HG03575 (cell line): ENCODE data around the gene CDKN2C.
"Not testable (repeated sequence)": the region's sequence is repeated elsewhere in the genome, so short reads cannot be mapped to it uniquely, and the experiment has no call there.

ENCODE experiments used
- ATAC-seq: cut with Tn5 transposase; IDR thresholded peaks from one replicate; pipeline ENCODE4 v1.9.1; 2021; ENCODE audit not compliant: unreplicated experiment, insufficient number of reproducible peaks, low FRiP score; ENCODE audit errors: extremely low read depth

CDKN2C gene

DNA sequence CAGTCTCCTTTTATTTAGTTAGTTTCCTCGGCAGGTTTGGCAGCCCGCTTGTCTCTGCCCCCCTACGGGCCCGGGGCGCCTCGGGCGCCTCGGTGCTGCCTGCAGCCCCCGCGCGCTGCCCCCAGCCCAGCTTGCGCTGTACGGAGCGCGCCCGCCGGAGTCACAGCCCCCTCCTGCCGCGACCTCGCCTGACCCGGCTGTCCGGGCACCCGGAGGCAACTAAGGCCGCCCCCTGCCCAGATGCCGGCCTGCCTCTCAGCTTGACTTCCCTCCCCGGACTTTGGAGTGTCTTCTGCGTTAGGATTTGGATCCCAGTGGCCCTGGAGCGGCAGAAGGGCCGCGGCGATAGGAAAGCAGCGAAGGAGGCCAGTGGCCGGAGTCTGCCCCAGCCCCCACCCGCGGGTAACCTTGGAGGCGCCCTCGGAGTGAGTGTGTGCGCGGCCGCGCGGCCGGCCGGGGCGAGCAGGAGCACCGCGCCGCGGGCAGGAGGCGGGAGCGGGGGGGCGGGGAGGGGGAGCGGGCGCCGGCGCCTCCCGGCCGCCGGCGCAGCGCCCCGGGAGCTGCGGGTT lies 7.6 kb downstream of the CDKN2C start:
- ATAC-seq = no peak

DNA sequence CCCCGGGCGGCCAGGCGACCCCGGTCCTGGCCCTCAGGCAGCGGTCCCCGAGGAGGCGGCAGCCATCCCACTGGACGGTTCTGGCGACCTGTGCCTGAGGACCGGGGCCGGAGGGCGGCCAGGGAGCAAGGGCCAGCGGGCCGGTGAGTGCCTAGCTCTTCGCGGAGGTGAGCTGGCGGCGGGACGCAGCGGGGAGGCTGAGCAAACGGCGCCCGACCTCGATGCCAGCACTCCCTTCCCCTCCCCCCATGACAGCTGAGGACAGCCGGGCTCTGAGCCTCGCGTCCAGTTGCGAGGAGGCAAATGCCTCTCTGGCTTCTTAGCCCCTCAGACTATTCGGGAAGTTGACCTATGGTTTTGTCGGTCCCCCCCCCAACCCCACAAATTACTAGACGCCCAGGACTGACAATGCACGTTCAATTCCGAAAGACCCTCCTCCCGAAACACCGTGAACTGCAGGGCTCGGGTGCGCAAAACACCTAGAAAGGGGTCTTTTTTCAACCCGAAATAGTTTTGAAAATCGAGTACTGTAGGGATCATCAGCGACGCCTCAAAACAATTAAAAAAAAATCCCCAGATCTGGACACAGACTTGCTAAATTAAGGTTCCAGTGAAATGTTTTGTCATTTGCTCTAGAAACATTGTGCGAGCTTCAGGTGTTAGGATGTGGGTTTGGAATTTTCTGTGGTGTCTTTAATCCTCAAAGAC lies 8.3 kb downstream of the CDKN2C start:
- no peak for ATAC-seq

DNA sequence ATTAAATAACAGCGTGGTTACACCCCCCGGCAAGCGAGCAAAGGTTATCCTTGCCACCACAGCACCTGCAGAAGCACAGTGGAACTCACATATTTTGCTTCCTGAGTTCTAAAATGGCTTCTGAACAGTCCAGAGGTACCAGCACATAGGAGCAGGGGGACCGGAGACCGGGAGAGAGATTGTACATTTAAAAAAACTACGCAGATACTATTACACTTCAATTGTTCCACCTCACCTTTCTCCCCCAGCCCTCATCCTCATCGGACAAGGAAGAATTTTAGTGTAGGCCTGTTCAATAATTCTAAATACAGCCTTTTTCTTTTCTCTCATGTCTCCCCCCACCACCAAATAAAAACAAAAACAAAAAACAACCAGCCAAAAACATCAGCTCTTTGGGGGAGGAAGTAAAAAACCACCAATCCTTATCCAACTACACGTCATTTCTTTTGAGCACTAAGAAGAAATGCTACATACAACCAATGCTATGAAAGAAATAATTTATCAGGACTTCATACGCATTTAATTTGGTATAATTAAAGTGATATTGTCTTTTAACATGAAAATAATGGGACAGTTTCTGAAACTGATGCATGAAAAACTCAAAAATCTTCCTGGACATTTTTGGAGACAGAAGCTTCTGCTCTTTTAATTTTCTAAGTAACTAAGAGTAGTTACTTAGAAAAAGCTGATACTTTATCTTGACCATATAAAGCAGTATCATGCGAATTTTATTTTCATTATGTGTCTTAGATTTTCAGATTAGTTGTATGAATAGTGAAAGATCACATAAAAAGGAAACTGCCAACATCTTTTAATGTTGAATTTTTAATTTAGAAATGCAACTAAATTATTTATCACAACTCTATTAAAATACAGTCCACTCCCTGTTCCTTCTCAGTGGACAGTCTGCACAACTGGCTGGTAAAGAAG lies 9.1 kb downstream of the CDKN2C start:
- ATAC-seq = no peak

DNA sequence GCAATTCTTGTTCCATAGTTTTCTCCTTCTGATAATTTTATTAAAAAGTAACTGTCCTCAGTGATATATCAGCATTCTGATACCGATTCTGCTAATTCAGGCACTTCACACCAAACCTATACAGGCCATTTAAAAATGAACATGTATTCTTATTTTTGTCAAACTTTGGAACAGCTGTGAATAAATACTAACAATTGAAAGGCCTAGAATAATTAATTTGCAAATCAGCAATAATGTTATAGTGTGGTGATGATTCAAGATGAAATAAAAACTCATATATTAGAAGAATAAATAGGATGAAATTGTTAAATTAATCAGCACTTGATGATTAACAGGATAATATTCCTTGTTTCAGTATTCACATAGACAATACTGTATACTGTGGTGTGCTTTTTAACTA lies 9.9 kb downstream of the CDKN2C start:
- no peak for ATAC-seq

DNA sequence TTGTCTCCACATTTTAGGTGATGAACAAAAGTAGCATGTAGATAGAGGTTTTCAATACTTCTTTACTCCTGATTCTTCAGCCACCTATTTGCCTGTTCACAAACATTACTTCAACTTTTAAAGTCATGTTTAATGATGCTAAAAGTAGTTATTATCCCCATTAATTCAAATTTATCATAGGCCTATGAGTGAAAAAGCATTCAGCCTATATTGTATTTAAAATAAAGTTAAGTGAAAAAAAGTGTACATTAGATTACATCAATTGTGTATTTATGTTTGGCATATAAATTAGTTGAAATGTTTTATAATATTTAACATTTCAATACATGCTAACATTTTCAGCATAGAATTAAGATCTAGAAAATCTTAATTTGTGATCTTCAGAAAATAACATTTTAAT lies 10.5 kb downstream of the CDKN2C start:
- ATAC-seq = no peak

DNA sequence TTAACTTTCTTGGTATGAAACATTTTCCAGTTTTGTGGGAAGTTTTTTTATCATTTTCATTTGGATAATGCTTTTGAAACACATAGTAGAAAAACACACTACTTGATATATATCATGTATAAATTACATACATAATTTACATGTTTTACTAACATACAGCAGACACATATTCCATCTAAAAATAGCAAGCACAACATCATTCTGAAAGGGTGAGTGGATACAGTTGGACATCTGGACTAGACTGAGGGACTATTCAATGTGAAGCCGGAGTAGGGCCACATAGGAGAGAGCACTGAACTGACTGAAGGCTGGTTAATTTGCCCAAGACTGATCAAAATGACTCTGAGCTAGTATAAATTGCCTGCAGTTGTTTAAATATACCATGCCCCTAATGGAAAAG lies 11.7 kb downstream of the CDKN2C start:
- no peak for ATAC-seq

DNA sequence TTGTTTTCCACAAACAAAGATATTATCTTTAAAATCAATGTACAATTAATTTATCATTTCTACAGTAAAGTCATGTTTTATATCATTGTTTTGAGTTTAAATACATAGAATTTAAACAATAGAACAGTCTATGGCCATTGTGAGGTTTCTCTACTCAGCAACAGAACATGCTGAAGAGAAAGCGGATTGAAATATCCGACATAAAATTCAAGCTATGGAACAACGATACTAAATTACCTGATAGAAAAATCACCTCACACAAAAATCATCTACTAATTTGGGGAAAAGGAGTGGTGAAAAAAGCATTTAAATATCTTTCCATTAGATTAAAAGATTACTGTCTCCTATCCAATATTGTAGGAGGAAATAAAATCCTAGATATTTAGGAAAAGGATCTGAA lies 12.6 kb downstream of the CDKN2C start:
- no peak for ATAC-seq

GRCh38 chr1:50983219-50983802 lies 13.3 kb downstream of the CDKN2C start:
- ATAC-seq = no peak

DNA sequence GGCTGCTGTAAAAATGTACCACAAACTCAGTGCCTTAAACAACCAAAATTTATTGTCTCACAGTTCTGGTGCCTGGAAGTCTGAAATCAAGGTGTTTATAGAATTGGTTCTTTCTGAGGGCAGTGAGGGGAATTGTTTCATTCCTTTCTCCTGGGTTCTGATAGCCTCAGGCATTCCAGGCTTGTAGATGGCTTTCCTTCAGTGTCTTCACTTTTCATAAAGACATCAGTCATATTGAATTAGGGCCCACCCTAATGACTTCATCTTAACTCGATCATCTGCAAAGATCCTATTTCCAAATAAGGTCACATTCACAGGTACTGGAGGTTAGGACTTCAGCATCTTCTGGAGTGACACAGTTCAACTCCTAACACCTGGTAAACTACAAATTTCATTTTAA lies 15.0 kb downstream of the CDKN2C start:
- ATAC-seq = no peak

DNA sequence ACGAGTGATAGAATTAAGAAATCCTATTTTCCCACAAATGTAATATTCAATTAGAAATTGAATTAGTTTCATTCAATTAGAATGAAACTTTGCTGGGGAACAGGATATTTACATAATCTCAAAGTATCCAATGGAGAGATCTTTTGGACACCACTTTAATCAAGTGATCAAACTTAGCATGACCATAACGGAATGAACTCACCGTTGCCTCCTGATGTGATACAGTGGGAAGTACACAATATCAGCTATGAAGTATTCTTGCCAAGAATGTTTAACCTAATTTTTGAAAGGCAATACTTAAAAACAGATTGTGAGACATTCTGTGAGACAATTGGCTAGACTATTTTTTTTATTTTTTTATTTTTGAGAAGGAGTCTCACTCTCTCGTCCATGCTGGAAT lies 16.6 kb downstream of the CDKN2C start:
- ATAC-seq = no peak

- no peak for ATAC-seq
Measured at GRCh38 chr1:50989694-50990093, 19.6 kb downstream of the CDKN2C start.

DNA sequence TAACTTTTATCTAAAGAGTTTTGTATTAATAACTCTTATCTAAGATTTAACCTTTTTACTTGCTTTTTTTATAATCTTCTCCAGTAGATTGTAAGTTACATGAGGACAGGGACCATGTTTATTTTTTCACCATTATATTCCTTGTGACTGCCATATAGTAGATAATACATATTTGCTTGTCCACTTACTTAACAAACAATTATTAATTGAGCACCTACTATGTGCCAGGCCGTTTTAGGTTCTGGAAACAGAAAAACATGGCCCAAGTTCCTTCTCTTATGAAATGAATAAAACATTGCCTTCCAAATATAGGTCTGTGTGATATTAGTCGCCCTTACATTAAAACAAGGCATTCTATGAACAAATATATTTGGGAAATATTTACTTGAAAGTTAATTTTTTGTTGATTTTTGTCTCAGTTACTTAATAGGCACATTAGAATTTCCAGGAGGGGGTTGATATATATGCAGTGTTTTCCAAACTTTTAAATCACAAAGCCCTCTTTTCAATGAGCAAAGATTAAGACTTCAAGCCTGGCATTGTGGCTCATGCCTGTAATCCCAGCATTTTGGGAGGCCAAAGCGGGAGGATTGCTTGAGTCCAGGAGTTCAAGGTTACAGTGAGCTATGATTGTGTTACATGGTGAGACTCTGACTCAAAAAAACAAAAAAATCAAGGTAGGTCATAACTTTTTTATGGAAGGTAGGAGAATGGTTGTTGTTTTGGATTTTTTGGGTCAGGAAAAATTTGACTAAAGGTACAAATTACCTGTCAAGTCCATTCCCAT lies 22.7 kb downstream of the CDKN2C start:
- no peak for ATAC-seq

DNA sequence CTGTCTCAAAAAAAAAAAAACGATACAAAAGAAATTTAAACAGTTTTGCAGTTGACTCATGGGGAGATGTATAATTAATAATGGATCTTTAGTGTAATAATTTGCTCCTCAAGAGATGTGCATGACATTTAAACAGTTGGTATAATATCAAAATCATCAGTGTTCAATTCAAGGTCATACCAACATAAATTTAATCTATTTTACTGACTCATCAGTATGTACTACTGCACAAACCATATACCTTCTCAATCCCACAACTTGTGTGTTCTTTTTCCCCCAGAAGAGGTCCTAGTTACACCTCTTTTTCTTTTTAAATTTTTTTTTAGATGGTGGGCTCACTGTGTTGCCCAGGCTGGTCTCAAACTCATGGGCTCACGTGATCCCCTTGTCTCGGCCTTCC lies 23.6 kb downstream of the CDKN2C start:
- no peak for ATAC-seq

- no peak for ATAC-seq
Measured at GRCh38 chr1:50994997-50995396, 25.0 kb downstream of the CDKN2C start.

DNA sequence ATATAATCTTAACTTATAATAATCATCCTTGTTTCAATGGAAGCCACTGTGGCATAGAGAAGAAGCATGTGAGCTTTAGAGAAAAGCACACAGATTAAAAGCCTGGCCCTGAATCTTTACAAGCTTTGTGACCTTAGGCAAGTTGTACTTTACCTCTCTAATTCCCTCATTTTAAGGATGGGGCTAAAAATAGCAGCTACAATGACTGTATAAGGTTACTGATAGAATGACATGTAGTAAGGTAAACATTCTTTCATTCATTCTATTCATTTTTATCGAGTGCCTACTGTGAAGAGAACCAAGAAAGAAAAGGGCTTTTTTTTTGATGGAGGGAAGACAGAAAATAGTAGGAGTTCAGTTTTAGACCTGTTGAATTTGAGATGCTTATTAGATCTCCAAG lies 25.6 kb downstream of the CDKN2C start:
- ATAC-seq = no peak

- ATAC-seq = no peak
Measured at GRCh38 chr1:50996083-50996482, 26.0 kb downstream of the CDKN2C start.

DNA sequence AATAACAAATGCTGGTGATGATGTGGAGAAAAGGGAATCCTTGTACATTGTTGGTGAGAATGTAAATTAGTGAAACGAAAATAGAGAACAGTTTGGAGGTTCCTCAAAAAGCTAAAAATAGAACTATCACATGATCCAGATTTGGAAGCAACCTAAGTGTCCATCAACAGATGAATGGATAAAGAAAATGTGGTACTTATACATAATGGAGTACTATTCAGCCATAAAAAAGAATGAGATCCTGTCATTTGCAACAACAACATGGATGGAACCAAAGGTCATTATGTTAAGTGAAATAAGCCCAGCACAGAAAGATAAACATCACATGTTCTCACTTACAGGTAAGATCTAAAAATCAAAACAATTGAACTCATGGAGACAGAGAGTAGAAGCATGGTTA lies 29.3 kb downstream of the CDKN2C start:
- ATAC-seq = not testable (repeated sequence)

DNA sequence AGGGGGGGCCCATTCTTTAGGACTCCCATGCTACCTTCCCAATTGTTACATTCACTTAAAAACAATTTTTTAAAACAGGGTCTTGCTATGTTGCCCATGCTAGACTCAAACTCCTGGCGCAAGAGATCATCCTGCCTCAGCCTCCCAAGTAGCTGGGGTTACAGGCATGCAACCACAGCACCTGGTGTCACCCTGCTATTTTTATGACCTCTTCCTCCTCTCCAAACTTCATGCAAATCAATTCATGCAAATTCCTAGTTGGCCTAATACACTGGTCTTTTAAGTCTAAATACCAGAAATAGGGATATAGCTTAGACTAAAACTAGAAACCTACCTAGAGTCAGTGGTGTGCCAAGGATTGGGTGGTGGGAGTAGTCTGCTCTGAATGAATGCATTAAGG lies 30.1 kb downstream of the CDKN2C start:
- peak; percentile 61 for ATAC-seq

GRCh38 chr1:51000651-51001050 lies 30.6 kb downstream of the CDKN2C start:
- no peak for ATAC-seq
